ENCODE data around the gene CD74. TPM values are rescaled to one million over a fixed set of nuclear protein-coding genes. Genes with fewer than 3 reads are reported as not detected.

Gene CD74
- total RNA-seq, 6 donors from 2014 or later = 957 to 4,783 (median 3,180) TPM

GRCh38 chr5:150389531-150390266 is 23.0 kb downstream of the CD74 start:
- DNase-seq = no peak
- Histone ChIP-seq H3K36me3 (peaks cover 35 to 99% (median 81%) of the 10 kb centered on the region in 4 donors), H3K4me3 (no peak overlapping the region), H3K9me3 (no peaks in the 10 kb centered on the region), H3K4me1 (no peaks in the 10 kb centered on the region), H3K27me3 (no peaks in the 10 kb centered on the region), H3K27ac (no peak overlapping the region)
- 87 to 93% methylated on average over 12 to 13 of the region's 13 CpGs for WGBS, 2 donors
- ATAC-seq (ENCODE audit: low FRiP score in 2 of 2) = no peak
- no peak for TF ChIP-seq EP300 (IDR thresholded peaks at IDR 0.05)
- peak in 1 of 6 experiments; percentile 4 for TF ChIP-seq CTCF (IDR thresholded peaks at IDR 0.05)

DNA sequence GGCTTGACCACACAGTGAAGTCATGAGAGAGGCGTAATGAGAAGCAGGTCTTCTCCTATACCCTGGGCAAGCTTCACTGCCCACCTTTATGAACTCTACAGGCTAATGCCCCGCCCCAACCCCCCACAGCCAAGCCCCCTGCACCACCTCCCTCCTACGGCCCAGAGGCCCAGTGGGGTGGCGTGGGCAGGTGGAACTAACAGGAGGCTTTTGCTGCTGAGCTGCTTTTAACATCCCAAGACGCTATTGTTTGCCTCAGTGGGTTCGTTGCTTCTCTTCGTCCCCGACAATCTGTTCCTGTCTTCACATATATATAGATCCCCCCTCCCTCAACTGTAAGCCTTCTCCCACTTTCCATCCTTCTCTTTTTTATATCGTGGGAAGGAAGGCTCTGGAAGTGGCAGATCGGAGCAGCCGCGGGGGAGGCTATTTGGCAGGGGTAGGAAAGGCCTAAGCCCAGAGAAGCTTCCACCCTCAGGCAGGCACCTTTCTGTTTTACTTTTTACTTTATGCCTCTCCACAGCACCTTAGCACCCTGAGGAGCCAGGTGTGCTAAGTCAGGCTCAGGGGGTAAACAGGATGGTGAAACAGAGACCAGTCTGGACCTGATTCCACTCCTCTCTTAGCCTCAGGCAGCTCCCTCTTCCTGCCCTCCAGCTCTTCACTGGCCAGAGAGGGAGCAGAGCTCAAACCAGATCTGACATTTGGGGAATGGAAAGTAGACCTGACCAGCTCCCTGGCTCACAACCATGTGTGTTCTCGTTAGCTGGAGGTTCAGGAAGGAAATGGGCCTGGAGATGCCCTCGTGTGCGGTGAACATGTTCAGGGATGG is 26.5 kb downstream of the CD74 start:
- peaks cover 37 to 99% (median 82%) of the 10 kb centered on the region in 4 donors for H3K36me3 ChIP-seq
- no peak overlapping the region for H3K27ac ChIP-seq
- no peak for TF ChIP-seq CTCF (IDR thresholded peaks at IDR 0.05)
- no peak for TF ChIP-seq EP300 (IDR thresholded peaks at IDR 0.05)
- TF ChIP-seq POLR2AphosphoS5 (IDR thresholded peaks at IDR 0.05) = no peak
- no peak for TF ChIP-seq POLR2A (IDR thresholded peaks at IDR 0.05)

GRCh38 chr5:150384701-150385100 is 28.0 kb downstream of the CD74 start:
- Histone ChIP-seq H3K9me3 (no peaks in the 10 kb centered on the region), H3K27me3 (no peaks in the 10 kb centered on the region), H3K4me3 (no peak overlapping the region), H3K4me1 (no peaks in the 10 kb centered on the region), H3K36me3 (peaks cover 36 to 99% (median 83%) of the 10 kb centered on the region in 4 donors), H3K27ac (no peak overlapping the region)
- TF ChIP-seq CTCF (IDR thresholded peaks at IDR 0.05) (no peak), EP300 (IDR thresholded peaks at IDR 0.05) (no peak), POLR2AphosphoS5 (IDR thresholded peaks at IDR 0.05) (no peak), POLR2A (IDR thresholded peaks at IDR 0.05) (no peak)
- ATAC-seq (ENCODE audit: low FRiP score in 2 of 2) (no peak), DNase-seq (no peak)
- 89 to 97% methylated on average over 5 of the region's 5 CpGs for WGBS, 2 donors

More for the DNA sequence above, 26.5 kb downstream of the CD74 start:
- Histone ChIP-seq H3K27me3 (no peaks in the 10 kb centered on the region), H3K4me3 (no peak overlapping the region), H3K9me3 (no peaks in the 10 kb centered on the region), H3K4me1 (no peaks in the 10 kb centered on the region)
- 82 to 85% methylated on average over 15 of the region's 15 CpGs for WGBS, 2 donors
- DNase-seq (no peak), ATAC-seq (ENCODE audit: low FRiP score in 2 of 2) (no peak)

DNA sequence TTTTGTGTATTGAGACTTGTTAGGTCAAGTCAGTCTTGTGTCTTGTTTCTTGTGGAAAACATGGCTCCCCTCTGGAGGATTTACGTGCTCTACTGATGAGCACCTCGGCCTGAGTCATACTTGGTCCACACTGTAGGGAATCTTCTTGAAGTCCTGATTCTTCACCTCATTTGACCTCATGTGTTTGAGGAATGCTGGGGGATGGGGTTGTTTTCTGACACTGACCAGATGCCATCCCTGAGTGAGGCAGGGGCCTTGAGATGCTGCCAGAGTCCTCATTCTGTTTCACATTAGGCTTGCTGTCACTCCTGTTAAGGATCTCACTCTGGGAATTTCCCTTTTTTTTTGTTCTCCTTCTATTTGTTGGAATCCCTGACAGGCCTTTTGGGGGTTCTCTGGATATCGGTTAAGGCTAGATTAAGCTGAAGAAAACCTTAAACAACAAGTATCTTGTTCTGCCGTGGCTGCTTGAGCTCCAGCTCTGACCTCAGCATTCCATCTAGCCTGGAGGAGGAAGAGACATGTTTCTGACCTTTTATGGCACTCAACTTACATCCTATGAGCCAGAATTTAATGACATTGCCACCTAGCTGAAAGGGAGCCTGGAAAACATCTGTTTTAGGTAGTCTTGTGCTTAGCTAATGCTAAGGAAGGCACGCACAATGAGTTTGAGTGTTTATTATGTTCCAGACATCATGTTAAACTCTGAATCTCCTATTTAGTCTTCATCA is 34.6 kb downstream of the CD74 start:
- H3K4me3 ChIP-seq = no peak overlapping the region
- ATAC-seq (ENCODE audit: low FRiP score in 2 of 2) (no peak), DNase-seq (no peak)
- 80% methylated on average over 5 of the region's 5 CpGs for WGBS, 2 donors
- H3K27ac ChIP-seq = no peak overlapping the region
- H3K36me3 ChIP-seq = peaks cover 47 to 100% (median 97%) of the 10 kb centered on the region in 4 donors
- TF ChIP-seq EP300 (IDR thresholded peaks at IDR 0.05) (no peak), CTCF (IDR thresholded peaks at IDR 0.05) (no peak), POLR2A (IDR thresholded peaks at IDR 0.05) (no peak), POLR2AphosphoS5 (IDR thresholded peaks at IDR 0.05) (no peak)
- no peaks in the 10 kb centered on the region for H3K9me3 ChIP-seq
- no peaks in the 10 kb centered on the region for H3K4me1 ChIP-seq
- no peaks in the 10 kb centered on the region for H3K27me3 ChIP-seq
